Stomach smooth muscle (tissue), 2 donors: ENCODE data around the gene SRGAP3.

ENCODE experiments used
- H3K27ac ChIP-seq: one replicate; pipeline ENCODE4 v1.7.0; 2013; ENCODE audit warnings: mild to moderate bottlenecking, low read length, inconsistent platforms
- H3K27me3 ChIP-seq, 2 donors: one replicate each; pipeline ENCODE4 v1.7.0; 2013; ENCODE audit warnings: low read length in 2 of 2; ENCODE audit not compliant: insufficient read depth in 2 of 2, control insufficient read depth in 1 of 2
- H3K36me3 ChIP-seq, 2 donors: one replicate each; pipeline ENCODE4 v1.7.0; 2013; ENCODE audit warnings: low read length in 2 of 2; ENCODE audit not compliant: control insufficient read depth in 2 of 2, insufficient read depth in 2 of 2
- H3K4me1 ChIP-seq: one replicate; pipeline ENCODE4 v1.7.0; 2013; ENCODE audit warnings: low read length; ENCODE audit not compliant: control insufficient read depth, insufficient read depth
- H3K4me3 ChIP-seq, 2 donors: one replicate each; pipeline ENCODE4 v1.7.0; 2013; ENCODE audit warnings: low read length in 2 of 2
- H3K9ac ChIP-seq, 2 donors: one replicate each; pipeline ENCODE4 v1.7.0; 2013; ENCODE audit warnings: low read length in 2 of 2, mild to moderate bottlenecking in 1 of 2
- H3K9me3 ChIP-seq, 2 donors: one replicate each; pipeline ENCODE4 v1.7.0; 2013; ENCODE audit warnings: low read length in 2 of 2; ENCODE audit not compliant: control insufficient read depth in 2 of 2
- donor health status: healthy.
- donor health status: Pancreatic carcinoma.

SRGAP3 gene

DNA sequence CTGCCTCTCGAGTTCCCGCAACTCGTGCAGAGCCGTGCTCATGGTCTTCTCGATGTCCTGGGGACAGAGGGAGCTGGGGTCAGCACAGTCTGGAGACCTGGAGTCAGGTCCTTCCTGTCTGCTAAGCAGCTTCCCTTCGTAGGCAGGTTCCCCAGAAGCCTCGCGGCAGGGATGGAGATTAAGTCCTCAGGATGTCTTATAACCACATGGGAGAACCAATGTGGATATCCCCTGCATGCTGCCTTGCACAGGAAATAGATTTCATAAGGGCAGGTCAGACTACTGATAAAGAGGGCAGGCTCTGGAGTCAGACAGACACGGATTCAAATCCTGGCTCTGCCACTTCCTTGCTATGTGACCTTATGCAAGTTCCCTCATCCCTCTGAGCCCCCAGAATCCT is 263.6 kb downstream of the SRGAP3 start:
- H3K36me3 ChIP-seq, result no peaks in the 10 kb centered on the region
- H3K4me3 ChIP-seq, result no peak overlapping the region
- H3K27me3 ChIP-seq, result peaks cover 0 to 3% of the 10 kb centered on the region in 2 donors
- H3K4me1 ChIP-seq, result no peaks in the 10 kb centered on the region
- no peaks in the 10 kb centered on the region for H3K9me3 ChIP-seq
- H3K27ac ChIP-seq, result no peak overlapping the region
- H3K9ac ChIP-seq, result no peak overlapping the region

DNA sequence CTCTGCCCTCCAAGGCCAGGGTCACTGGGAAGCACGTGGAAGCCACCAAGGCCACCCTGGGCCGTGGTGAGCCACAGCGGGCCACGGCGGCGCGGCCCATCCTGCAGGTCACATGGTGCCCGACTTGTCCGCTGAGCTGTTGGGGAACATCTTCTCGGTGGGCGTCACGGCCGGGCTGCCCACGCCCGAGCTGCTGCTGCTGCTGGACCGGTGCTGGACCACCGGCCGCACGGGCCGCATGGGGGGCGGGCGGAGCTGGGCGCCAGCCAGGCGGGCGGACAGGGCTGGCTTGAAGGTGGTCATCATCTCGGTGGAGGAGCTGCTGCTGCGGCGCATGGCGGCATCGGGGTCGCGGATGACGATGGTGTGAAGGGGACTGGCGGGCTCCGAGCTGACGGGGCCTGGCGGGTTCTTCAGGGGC is 264.0 kb downstream of the SRGAP3 start:
- Histone ChIP-seq H3K36me3 (no peaks in the 10 kb centered on the region), H3K27ac (no peak overlapping the region), H3K4me3 (no peak overlapping the region), H3K4me1 (no peaks in the 10 kb centered on the region), H3K9me3 (no peaks in the 10 kb centered on the region), H3K27me3 (peaks cover 0 to 5% of the 10 kb centered on the region in 2 donors), H3K9ac (no peak overlapping the region)

DNA sequence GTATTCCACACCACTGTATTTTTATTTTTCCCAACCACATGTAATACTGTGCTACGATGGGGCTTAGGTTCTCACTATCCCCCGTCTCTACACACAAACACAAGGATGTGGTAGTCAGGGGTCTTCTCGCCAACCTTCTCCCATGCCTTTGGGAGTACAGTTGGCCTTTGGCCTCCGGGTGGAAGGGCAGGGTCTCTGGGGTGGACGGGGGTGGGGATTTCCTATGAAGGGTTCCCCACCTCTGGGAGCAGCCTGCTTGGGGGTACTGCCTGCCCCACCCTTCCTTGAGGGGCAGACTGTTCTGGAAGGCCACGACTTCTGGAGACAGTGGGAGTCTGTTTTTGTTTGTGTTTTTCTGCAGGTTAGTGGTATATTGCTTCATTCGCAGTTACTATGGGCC is 264.9 kb downstream of the SRGAP3 start:
- H3K4me1 ChIP-seq, result no peaks in the 10 kb centered on the region
- H3K27ac ChIP-seq, result no peak overlapping the region
- H3K36me3 ChIP-seq, result no peaks in the 10 kb centered on the region
- H3K9ac ChIP-seq, result no peak overlapping the region
- H3K4me3 ChIP-seq, result no peak overlapping the region
- H3K27me3 ChIP-seq, result peaks cover 0 to 7% of the 10 kb centered on the region in 2 donors
- peaks cover 0 to 2% of the 10 kb centered on the region in 2 donors for H3K9me3 ChIP-seq

DNA sequence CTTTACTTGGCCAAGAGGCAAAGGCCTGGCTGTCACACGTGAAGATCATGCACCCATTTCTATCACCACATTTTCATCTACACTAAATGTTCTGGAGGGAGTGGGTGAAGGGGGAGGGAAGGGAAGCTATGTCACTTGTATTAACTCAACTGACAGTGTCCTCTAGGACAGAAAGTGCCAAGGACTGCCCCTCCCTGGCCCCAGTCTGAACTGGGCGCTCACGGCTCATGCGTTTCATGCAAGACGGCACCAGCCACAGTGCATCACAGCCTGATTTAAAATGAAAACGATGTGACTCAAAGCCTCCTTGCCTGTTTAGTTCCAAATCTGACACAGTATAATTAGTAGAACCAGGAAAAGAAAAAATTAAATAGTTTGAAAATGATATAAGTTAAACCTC is 265.4 kb downstream of the SRGAP3 start:
- peaks cover 0 to 6% of the 10 kb centered on the region in 2 donors for H3K9me3 ChIP-seq
- H3K36me3 ChIP-seq, result no peaks in the 10 kb centered on the region
- H3K9ac ChIP-seq, result no peak overlapping the region

DNA sequence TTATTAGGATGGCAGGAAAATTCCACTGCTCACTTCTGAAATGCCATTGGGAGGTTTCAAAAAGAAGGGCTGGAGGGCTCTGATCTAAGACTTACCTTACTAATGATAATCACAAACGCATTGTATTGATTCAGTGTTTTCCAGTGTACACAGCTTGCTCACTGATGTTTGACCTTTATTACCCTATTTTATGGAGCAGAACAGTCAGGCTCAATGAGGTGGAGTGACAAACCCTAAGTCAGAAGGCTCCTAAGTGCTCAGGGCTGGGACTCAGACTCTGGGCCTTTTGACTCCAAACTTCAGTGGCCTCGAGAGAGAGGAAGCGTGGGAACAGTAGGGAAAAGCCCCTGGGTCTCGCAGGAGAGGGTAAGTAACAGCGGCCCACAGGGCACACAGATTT is 265.9 kb downstream of the SRGAP3 start:
- H3K36me3 ChIP-seq, result no peaks in the 10 kb centered on the region
- H3K9me3 ChIP-seq, result peaks cover 0 to 6% of the 10 kb centered on the region in 2 donors
- no peak overlapping the region for H3K9ac ChIP-seq
- peaks cover 0 to 7% of the 10 kb centered on the region in 2 donors for H3K27me3 ChIP-seq
- H3K4me3 ChIP-seq, result no peak overlapping the region
- no peaks in the 10 kb centered on the region for H3K4me1 ChIP-seq
- no peak overlapping the region for H3K27ac ChIP-seq

More for the DNA sequence above, 265.4 kb downstream of the SRGAP3 start:
- Histone ChIP-seq H3K27ac (no peak overlapping the region), H3K4me1 (no peaks in the 10 kb centered on the region), H3K27me3 (peaks cover 0 to 7% of the 10 kb centered on the region in 2 donors), H3K4me3 (no peak overlapping the region)

DNA sequence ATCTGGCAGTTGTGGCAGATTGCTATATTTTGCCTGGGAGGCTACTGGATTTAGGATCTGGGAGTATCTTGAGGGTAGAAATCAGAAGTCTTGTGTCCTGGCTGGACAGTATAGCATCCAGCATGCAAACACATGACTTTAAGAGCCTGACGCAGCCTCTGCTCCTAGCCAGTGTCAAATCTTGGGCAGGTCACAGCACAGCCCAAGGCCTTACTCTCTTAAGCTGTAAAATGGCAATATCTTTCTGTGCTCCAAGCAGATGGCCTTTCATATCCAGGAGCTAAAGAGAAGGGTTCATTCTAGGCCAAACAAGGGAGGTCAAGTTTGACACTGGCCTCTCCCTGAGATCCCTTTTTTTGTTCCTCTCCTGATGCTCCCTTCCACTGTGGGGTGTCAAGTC is 266.4 kb downstream of the SRGAP3 start:
- H3K4me1 ChIP-seq, result no peaks in the 10 kb centered on the region
- H3K4me3 ChIP-seq, result no peak overlapping the region
- no peak overlapping the region for H3K27ac ChIP-seq
- peaks cover 0 to 7% of the 10 kb centered on the region in 2 donors for H3K27me3 ChIP-seq
- peaks cover 0 to 6% of the 10 kb centered on the region in 2 donors for H3K9me3 ChIP-seq
- H3K36me3 ChIP-seq, result no peaks in the 10 kb centered on the region
- H3K9ac ChIP-seq, result no peak overlapping the region

DNA sequence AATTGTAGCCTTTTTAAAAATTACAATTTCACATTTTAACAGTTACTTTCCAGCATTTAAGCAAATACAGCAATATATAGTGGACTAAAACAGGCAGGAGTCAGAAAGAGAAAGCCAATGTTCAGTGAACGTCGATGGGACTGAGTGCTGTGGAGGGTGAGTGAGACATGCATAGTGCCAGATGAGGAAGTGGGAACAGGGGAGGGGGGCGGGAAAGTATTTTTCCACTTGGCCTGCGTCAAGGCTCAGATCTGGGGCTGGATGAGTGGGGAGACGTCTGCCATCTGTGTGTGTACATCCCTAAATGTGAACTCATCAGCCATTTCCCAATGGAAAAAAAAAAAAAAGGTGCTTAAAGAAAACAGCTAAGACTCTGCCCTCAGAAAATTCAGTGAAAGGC is 266.9 kb downstream of the SRGAP3 start:
- peaks cover under 1 to 9% of the 10 kb centered on the region in 2 donors for H3K27me3 ChIP-seq
- no peak overlapping the region for H3K9ac ChIP-seq
- H3K27ac ChIP-seq, result no peak overlapping the region
- peaks cover 0 to 6% of the 10 kb centered on the region in 2 donors for H3K9me3 ChIP-seq
- no peaks in the 10 kb centered on the region for H3K4me1 ChIP-seq
- no peak overlapping the region for H3K4me3 ChIP-seq
- H3K36me3 ChIP-seq, result no peaks in the 10 kb centered on the region

DNA sequence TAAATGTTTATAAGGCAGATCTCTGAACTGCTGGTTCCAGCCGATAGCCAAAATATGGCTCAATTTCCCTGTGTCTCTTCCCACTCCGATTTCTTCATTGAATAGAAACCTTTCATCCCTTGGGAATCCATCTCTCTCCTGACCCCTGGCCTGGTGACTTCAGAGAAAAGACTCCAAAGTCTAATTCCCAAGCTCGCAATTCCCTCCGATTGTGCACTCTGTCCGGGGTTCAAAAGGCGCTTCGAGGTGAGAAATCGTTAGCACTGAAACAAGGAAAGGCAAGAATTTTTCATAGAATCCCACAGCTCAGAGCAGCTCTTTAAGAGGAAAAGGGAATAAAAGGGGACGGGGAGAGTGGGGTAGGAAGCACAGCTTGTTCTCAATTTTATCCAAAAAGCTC is 267.7 kb downstream of the SRGAP3 start:
- Histone ChIP-seq H3K9me3 (peaks cover 0 to 6% of the 10 kb centered on the region in 2 donors), H3K36me3 (no peaks in the 10 kb centered on the region), H3K4me1 (no peaks in the 10 kb centered on the region), H3K9ac (no peak overlapping the region), H3K27ac (no peak overlapping the region), H3K27me3 (peaks cover 7 to 11% of the 10 kb centered on the region in 2 donors), H3K4me3 (no peak overlapping the region)

DNA sequence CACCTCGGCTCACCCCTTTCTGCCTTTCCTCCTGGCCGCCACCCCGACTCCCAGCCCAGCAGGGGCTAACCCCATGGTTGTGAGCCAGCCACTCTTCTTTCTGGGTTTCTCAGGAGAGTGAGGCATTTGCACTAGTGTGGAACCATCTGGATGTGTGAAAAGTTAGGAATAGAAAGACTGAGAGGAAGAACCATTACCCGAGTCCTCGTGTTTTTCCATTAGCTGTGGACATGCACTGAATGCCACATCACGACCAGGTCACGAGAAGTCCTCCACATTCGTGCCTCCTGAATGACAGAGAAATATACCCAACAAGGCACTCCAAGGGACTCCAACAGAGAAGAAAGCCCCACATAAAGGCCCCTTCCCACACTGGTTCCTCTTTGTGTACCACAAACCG is 268.1 kb downstream of the SRGAP3 start:
- Histone ChIP-seq H3K27ac (no peak overlapping the region), H3K27me3 (peaks cover 8 to 11% of the 10 kb centered on the region in 2 donors), H3K4me3 (no peak overlapping the region), H3K9ac (no peak overlapping the region), H3K36me3 (no peaks in the 10 kb centered on the region), H3K9me3 (peaks cover 0 to 6% of the 10 kb centered on the region in 2 donors), H3K4me1 (no peaks in the 10 kb centered on the region)

DNA sequence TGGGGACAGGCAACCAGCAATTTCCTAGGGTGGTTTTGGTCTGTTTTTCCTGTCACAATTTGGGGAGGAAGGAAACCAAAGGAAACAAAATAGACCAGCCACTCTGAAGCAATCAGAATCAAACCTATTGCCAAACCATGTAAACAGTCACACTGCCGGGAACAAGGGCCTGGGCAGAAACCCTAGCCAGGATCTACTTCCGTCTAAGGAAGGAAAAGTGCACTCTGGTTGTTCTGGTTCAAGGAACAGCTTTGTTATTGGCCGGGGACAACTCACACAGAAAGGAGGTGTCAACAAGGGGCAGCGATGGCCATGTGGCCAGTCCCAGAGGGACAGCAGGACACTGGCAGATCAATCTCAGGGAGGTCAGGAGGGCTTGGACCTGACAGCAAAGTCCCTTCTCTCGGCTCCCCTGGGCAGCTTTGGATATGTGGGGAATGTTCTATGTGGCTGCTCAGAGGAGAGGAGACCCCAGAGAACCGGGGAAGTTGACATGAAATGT is 268.6 kb downstream of the SRGAP3 start:
- H3K27ac ChIP-seq, result no peak overlapping the region
- no peak overlapping the region for H3K9ac ChIP-seq
- H3K9me3 ChIP-seq, result peaks cover 0 to 6% of the 10 kb centered on the region in 2 donors

DNA sequence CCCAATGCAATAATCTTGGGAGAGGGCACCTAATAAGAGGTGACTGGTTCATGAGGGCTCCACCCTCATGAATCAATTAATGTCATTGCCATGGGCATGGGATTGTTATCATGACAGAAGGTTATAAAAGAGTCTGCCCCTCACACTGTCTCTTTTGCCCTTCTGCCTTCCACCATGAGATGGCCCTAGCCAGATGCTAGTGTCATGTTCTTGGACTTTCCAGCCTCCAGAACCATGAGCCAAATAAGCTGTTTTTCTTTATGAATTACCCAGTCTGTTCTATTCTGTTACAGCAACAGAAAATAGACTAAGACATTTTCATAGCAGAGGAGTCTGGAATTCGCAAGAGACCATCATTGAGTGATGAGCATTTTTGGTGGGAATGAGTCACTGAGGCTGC is 270.2 kb downstream of the SRGAP3 start:
- Histone ChIP-seq H3K27ac (no peak overlapping the region), H3K36me3 (no peaks in the 10 kb centered on the region), H3K4me3 (no peak overlapping the region), H3K9me3 (peaks cover 0 to 6% of the 10 kb centered on the region in 2 donors), H3K9ac (no peak overlapping the region), H3K27me3 (peaks cover 8 to 11% of the 10 kb centered on the region in 2 donors), H3K4me1 (no peaks in the 10 kb centered on the region)

More for the DNA sequence above, 268.6 kb downstream of the SRGAP3 start:
- H3K4me3 ChIP-seq, result no peak overlapping the region
- no peaks in the 10 kb centered on the region for H3K36me3 ChIP-seq
- H3K4me1 ChIP-seq, result no peaks in the 10 kb centered on the region
- H3K27me3 ChIP-seq, result peaks cover 8 to 11% of the 10 kb centered on the region in 2 donors
